Measurements from ENCODE around the gene BAG5.
"Not testable (repeated sequence)": the region's sequence is repeated elsewhere in the genome, so short reads cannot be mapped to it uniquely, and the experiment has no call there.

The BAG5 gene

GRCh38 chr14:103534576-103535061 is 27.8 kb downstream of the BAG5 start:
- DNase-seq (ENCODE audit: low read depth): no peak

GRCh38 chr14:103533999-103534575 is 28.4 kb downstream of the BAG5 start:
- DNase-seq (ENCODE audit: low read depth): no peak

GRCh38 chr14:103533137-103533998 is 29.1 kb downstream of the BAG5 start:
- DNase-seq (ENCODE audit: low read depth): no peak

- no peak for DNase-seq (ENCODE audit: low read depth)
Observed at GRCh38 chr14:103532216-103533136, 30.0 kb downstream of the BAG5 start.

- DNase-seq (ENCODE audit: low read depth): no peak
Observed at GRCh38 chr14:103531421-103532215, 30.8 kb downstream of the BAG5 start.

- no peak for DNase-seq (ENCODE audit: low read depth)
Observed at GRCh38 chr14:103530831-103531230, 31.6 kb downstream of the BAG5 start.

GRCh38 chr14:103530390-103530789 is 32.1 kb downstream of the BAG5 start:
- no peak for DNase-seq (ENCODE audit: low read depth)

GRCh38 chr14:103529383-103530365 is 32.8 kb downstream of the BAG5 start:
- no peak for DNase-seq (ENCODE audit: low read depth)

GRCh38 chr14:103528587-103529382 is 33.7 kb downstream of the BAG5 start, which contains the start of gene TRMT61A:
Gene TRMT61A (plus strand): TSS chr14:103529196. CDS start chr14:103529979, 783 bp downstream.
- peak; percentile 73 for DNase-seq (ENCODE audit: low read depth)

GRCh38 chr14:103528146-103528586 is 34.3 kb downstream of the BAG5 start:
- no peak for DNase-seq (ENCODE audit: low read depth)

GRCh38 chr14:103527408-103528145 is 34.9 kb downstream of the BAG5 start:
- no peak for DNase-seq (ENCODE audit: low read depth)

- DNase-seq (ENCODE audit: low read depth): no peak
Observed at GRCh38 chr14:103526914-103527248, 35.6 kb downstream of the BAG5 start.

GRCh38 chr14:103526247-103526913 is 36.1 kb downstream of the BAG5 start:
- no peak for DNase-seq (ENCODE audit: low read depth)

- not testable (repeated sequence) for DNase-seq (ENCODE audit: low read depth)
Observed at GRCh38 chr14:103525430-103526246, 36.8 kb downstream of the BAG5 start.

- no peak for DNase-seq (ENCODE audit: low read depth)
Observed at GRCh38 chr14:103524002-103524935, 38.2 kb downstream of the BAG5 start.

GRCh38 chr14:103523575-103523954 is 38.9 kb downstream of the BAG5 start:
- no peak for DNase-seq (ENCODE audit: low read depth)

All from activated T-helper 1 cell treated with Interleukin-2 at 50 U/mL for 16 hours (primary cell).